Stimulated activated naive CD8-positive, alpha-beta T cell treated with anti-CD3 and anti-CD28 coated beads, Interleukin-15, Interleukin-2, amounts not matched to agents 100 ng/mL and 50 ng/mL, for 24 hours (primary cell): ENCODE measurements around the gene USP6.
"Not testable (repeated sequence)": the region's sequence is repeated elsewhere in the genome, so short reads cannot be mapped to it uniquely, and the experiment has no call there.

Source experiments
- H3K27ac Mint-ChIP-seq: one replicate; pipeline ENCODE4 v1.8.0; 2021; ENCODE audit warnings: mild to moderate bottlenecking, mixed read lengths
- H3K27me3 Mint-ChIP-seq: one replicate; pipeline ENCODE4 v1.8.0; 2021; ENCODE audit warnings: mixed read lengths
- H3K36me3 Mint-ChIP-seq: one replicate; pipeline ENCODE4 v1.8.0; 2021; ENCODE audit warnings: low read depth, mixed read lengths
- H3K4me1 Mint-ChIP-seq: one replicate; pipeline ENCODE4 v1.8.0; 2021; ENCODE audit warnings: low read depth, mixed read lengths
- H3K4me3 Mint-ChIP-seq: one replicate; pipeline ENCODE4 v1.8.0; 2021; ENCODE audit warnings: mild to moderate bottlenecking, mixed read lengths
- H3K9me3 Mint-ChIP-seq: one replicate; pipeline ENCODE4 v1.8.0; 2021; ENCODE audit warnings: mixed read lengths

USP6 gene

GRCh38 chr17:5128905-5129535 is 13.2 kb downstream of the USP6 start:
- Mint-ChIP-seq H3K27me3 (peaks cover 15% of the 10 kb centered on the region), H3K9me3 (no peaks in the 10 kb centered on the region), H3K36me3 (no peaks in the 10 kb centered on the region), H3K4me1 (no peaks in the 10 kb centered on the region), H3K4me3 (no peak overlapping the region), H3K27ac (no peak overlapping the region)

- not testable (repeated sequence) for H3K27me3 Mint-ChIP-seq
Observed at GRCh38 chr17:5129770-5130169, 13.9 kb downstream of the USP6 start.

GRCh38 chr17:5130261-5130660 is 14.4 kb downstream of the USP6 start:
- not testable (repeated sequence) for H3K27me3 Mint-ChIP-seq

More at GRCh38 chr17:5129770-5130169, 13.9 kb downstream of the USP6 start:
- not testable (repeated sequence) for H3K27ac Mint-ChIP-seq, H3K4me1 Mint-ChIP-seq, H3K9me3 Mint-ChIP-seq, H3K36me3 Mint-ChIP-seq, H3K4me3 Mint-ChIP-seq

GRCh38 chr17:5130687-5131086 is 14.9 kb downstream of the USP6 start:
- H3K27me3 Mint-ChIP-seq, H3K9me3 Mint-ChIP-seq, H3K4me3 Mint-ChIP-seq, H3K4me1 Mint-ChIP-seq, H3K36me3 Mint-ChIP-seq, H3K27ac Mint-ChIP-seq: not testable (repeated sequence)

More at GRCh38 chr17:5130261-5130660, 14.4 kb downstream of the USP6 start:
- H3K27ac Mint-ChIP-seq, H3K4me1 Mint-ChIP-seq, H3K9me3 Mint-ChIP-seq, H3K4me3 Mint-ChIP-seq, H3K36me3 Mint-ChIP-seq: not testable (repeated sequence)

DNA sequence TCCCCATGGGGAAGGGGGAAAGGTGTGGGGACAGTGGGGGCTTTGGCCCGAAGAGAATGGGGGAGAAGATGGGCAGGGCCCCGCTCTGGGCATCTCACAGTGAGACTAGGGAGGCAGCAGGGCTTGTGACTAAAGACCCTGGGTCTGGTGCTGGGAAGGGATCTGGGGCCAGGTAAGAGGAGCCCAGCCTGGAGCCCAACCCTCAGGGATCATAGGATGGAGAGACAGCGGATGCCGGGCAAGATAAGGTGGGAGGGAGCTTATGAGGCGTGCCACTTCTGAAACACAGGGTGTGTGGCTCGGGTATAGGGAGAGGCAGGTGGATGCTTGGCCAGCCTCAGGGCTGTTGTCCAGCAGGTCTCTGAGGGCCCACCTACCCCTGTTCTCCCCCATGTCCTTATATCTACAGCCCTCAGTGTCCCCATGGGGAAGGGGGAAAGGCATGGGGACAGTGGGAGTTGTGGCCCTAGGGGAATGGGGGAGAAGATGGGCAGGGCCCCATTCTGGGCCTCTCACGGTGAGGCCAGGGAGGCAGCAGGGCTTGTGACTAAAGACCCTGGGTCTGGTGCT is 15.4 kb downstream of the USP6 start:
- Mint-ChIP-seq H3K4me3 (no peak overlapping the region), H3K27ac (no peak overlapping the region), H3K4me1 (no peaks in the 10 kb centered on the region), H3K36me3 (no peaks in the 10 kb centered on the region), H3K27me3 (peaks cover 8% of the 10 kb centered on the region), H3K9me3 (no peaks in the 10 kb centered on the region)

DNA sequence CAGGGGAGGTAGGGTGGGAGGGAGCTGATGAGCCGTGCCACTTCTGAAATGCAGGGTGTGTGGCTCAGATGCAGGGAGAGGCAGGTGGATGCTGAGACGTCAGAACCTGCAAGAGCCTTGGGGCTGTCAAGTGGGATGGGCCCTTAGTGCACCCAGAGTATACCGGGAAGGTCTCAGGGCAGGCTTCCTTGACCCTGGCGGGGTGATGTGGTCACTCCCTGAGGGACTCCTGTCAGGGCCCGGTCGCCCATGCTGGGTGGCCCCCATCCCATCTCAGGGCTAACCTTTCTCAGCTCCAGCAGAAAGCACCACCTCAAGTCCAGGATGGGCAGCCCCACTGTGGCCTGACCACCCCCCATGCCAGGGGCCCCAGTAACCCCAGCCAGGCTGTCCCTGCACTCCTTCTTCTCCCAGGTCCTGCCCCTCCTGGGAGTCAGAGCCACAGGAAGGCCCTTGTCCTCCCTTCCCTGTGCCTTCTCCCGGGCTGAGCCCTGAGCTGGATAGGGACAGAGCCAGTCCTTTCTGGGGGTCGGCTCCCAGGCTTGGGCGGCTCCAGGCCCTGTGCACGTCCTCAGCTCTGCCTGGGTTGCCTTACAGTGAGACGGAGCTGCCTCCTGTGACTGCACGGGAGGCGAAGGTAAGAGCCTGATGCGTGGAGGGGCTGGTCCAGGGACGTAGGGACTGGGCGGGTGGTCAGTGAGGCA is 16.1 kb downstream of the USP6 start:
- H3K27ac Mint-ChIP-seq, H3K27me3 Mint-ChIP-seq, H3K36me3 Mint-ChIP-seq, H3K4me3 Mint-ChIP-seq, H3K4me1 Mint-ChIP-seq, H3K9me3 Mint-ChIP-seq: not testable (repeated sequence)

GRCh38 chr17:5132503-5133225 is 16.8 kb downstream of the USP6 start:
- not testable (repeated sequence) for H3K27ac Mint-ChIP-seq, H3K9me3 Mint-ChIP-seq, H3K27me3 Mint-ChIP-seq, H3K4me1 Mint-ChIP-seq, H3K4me3 Mint-ChIP-seq, H3K36me3 Mint-ChIP-seq

DNA sequence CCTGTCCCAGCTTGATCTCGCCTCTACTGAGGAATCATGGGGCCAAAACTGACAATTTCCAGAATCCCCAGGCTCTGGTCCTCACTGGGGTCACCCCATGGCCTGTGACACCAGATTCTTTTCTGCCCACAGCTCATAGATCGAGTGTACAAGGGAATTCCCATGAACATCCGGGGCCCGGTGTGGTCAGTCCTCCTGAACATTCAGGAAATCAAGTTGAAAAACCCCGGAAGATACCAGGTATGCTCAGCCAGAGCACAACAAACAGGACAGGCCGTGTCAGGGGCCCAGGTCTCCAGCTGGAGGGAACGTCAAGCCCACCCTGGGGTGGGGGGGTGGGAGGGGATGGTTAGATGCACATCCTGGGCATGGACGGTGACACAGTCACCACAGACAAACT is 17.5 kb downstream of the USP6 start:
- no peaks in the 10 kb centered on the region for H3K4me1 Mint-ChIP-seq
- H3K27ac Mint-ChIP-seq = no peak overlapping the region
- no peak overlapping the region for H3K4me3 Mint-ChIP-seq
- no peaks in the 10 kb centered on the region for H3K36me3 Mint-ChIP-seq
- H3K27me3 Mint-ChIP-seq = no peaks in the 10 kb centered on the region
- no peaks in the 10 kb centered on the region for H3K9me3 Mint-ChIP-seq

- H3K4me1 Mint-ChIP-seq, H3K27me3 Mint-ChIP-seq, H3K4me3 Mint-ChIP-seq, H3K9me3 Mint-ChIP-seq, H3K36me3 Mint-ChIP-seq, H3K27ac Mint-ChIP-seq: not testable (repeated sequence)
Observed at GRCh38 chr17:5133961-5134360, 18.1 kb downstream of the USP6 start.

DNA sequence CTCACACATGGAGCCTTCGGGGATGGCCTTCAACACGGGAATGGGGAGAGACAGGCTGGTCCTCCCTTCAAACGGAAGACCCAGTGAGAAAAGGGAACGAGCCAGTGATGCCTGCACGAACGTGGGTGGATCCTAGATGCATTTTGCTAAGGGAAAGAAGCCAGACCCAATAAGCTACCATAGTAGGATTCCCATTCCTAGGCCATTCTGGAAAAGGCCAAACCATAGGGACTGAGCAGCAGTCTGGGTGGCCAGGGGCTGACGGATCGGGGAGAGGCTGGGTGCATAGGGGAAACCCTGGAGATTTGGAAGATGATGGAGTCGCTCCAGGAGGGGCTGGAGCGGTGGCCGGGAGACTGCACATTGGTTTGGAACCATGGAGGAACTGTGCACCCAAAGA is 18.7 kb downstream of the USP6 start:
- H3K27me3 Mint-ChIP-seq, H3K4me1 Mint-ChIP-seq, H3K27ac Mint-ChIP-seq, H3K9me3 Mint-ChIP-seq, H3K4me3 Mint-ChIP-seq, H3K36me3 Mint-ChIP-seq: not testable (repeated sequence)

DNA sequence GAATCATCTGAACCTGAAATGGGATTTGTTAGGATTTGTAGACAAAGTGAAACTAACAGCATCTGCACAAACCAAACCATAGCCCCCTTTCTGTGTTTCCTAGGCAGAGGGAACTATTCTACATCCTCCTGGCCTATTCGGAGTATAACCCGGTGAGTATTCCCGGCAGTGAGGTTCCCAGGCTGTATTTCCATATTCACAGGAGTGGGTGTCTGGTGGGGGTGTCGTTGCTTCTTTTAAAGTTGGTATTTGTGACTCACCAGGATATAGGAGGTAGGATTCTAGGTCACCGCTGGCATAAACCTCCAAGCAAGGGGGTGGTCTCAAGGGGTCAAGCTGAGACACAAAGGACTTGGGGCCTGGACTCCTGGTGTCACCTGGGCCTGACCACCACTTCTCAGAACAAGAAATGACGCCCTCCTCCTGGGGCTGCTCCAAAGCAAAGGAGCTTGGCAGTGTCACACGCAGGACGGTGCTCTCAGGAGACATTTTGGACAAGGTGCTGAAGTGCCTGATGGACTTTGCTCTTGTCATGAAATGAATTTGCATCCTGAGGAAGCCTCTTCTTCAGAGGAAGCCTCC is 19.4 kb downstream of the USP6 start:
- not testable (repeated sequence) for H3K27ac Mint-ChIP-seq, H3K36me3 Mint-ChIP-seq, H3K4me1 Mint-ChIP-seq, H3K4me3 Mint-ChIP-seq, H3K9me3 Mint-ChIP-seq, H3K27me3 Mint-ChIP-seq

DNA sequence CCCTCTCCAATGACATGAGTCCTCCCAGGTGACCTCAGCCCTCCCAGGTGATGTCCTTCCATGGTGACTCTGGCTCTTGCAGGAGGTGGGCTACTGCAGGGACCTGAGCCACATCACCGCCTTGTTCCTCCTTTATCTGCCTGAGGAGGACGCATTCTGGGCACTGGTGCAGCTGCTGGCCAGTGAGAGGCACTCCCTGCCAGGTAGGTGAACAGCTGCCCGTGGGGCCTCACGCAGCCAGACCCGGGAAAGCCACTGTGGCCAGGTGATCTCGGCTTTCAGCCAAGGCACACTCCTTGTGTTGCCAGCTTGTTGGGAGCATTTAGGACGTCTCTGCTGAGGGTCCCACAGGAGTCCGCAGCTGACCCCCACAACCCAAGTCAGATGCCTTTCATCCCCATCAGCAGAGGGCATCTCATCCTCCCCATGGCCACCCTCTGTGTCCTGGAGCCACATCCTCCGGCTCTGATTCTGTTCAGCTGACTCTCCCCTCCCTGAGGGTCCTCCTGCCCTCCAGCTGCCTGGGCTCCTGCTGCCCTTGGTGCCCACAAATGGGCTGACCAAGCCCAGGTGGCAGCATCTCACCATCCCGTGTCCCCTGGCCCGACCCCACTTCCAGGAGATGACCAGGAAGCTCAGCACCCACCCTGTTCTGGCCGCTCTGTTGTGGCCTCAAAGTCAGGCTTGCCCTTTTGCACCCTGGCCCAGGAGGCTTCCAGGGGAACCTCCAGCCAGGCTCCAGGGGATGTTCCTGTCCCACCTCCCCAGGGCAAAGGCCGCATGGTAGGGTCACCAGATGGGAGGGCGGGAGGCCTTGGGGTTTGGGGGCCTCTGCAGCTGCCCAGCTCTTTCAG is 20.1 kb downstream of the USP6 start:
- Mint-ChIP-seq H3K36me3 (no peaks in the 10 kb centered on the region), H3K27ac (no peak overlapping the region), H3K4me1 (no peaks in the 10 kb centered on the region)

GRCh38 chr17:5136580-5137412 is 21.0 kb downstream of the USP6 start:
- H3K9me3 Mint-ChIP-seq, H3K36me3 Mint-ChIP-seq, H3K27ac Mint-ChIP-seq: not testable (repeated sequence)

More for the DNA sequence above, 20.1 kb downstream of the USP6 start:
- Mint-ChIP-seq H3K27me3 (no peaks in the 10 kb centered on the region), H3K9me3 (no peaks in the 10 kb centered on the region), H3K4me3 (no peak overlapping the region)

More at GRCh38 chr17:5136580-5137412, 21.0 kb downstream of the USP6 start:
- not testable (repeated sequence) for H3K27me3 Mint-ChIP-seq, H3K4me3 Mint-ChIP-seq, H3K4me1 Mint-ChIP-seq
